ENCODE data around the gene NDUFS7. TPM values are rescaled to one million over a fixed set of nuclear protein-coding genes. Genes with fewer than 3 reads are reported as not detected.

Gene NDUFS7
- total and polyA plus RNA-seq, 12 donors = 4.7 to 286 (median 148) TPM

GRCh38 chr19:1374250-1374577 is 9.5 kb upstream of the NDUFS7 start:
- intact Hi-C loops (cut with DNase I) = no loop called here
- Histone ChIP-seq H3K4me1 (replicated peaks in 1 of 2) (peaks cover 12 to 19% of the 10 kb centered on the region in 2 donors), H3K27ac (peak overlapping the region; percentile 42 to 96 (median 81)), H3K27me3 (no peaks in the 10 kb centered on the region), H3K9me3 (replicated peaks in 1 of 3) (no peaks in the 10 kb centered on the region), H3K4me3 (no peak overlapping the region), H3K36me3 (replicated peaks in 1 of 2) (peaks cover 0 to 62% of the 10 kb centered on the region in 2 donors)
- peak in 2 of 7 donors; percentile 21 to 42 for DNase-seq
- WGBS, 4 donors = 71 to 93% (median 79%) methylated on average over 7 to 12 of the region's 12 CpGs
- no peak for TF ChIP-seq POLR2A (IDR thresholded peaks at IDR 0.05)
- TF ChIP-seq, protein P1, sequence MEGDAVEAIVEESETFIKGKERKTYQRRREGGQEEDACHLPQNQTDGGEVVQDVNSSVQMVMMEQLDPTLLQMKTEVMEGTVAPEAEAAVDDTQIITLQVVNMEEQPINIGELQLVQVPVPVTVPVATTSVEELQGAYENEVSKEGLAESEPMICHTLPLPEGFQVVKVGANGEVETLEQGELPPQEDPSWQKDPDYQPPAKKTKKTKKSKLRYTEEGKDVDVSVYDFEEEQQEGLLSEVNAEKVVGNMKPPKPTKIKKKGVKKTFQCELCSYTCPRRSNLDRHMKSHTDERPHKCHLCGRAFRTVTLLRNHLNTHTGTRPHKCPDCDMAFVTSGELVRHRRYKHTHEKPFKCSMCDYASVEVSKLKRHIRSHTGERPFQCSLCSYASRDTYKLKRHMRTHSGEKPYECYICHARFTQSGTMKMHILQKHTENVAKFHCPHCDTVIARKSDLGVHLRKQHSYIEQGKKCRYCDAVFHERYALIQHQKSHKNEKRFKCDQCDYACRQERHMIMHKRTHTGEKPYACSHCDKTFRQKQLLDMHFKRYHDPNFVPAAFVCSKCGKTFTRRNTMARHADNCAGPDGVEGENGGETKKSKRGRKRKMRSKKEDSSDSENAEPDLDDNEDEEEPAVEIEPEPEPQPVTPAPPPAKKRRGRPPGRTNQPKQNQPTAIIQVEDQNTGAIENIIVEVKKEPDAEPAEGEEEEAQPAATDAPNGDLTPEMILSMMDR (IDR thresholded peaks at IDR 0.05) = no peak

GRCh38 chr19:1376415-1376805 is 7.3 kb upstream of the NDUFS7 start:
- peaks cover 19 to 23% of the 10 kb centered on the region in 2 donors for H3K4me1 ChIP-seq (replicated peaks in 1 of 2)
- no peaks in the 10 kb centered on the region for H3K27me3 ChIP-seq
- no peak for DNase-seq
- no peak overlapping the region for H3K4me3 ChIP-seq
- H3K36me3 ChIP-seq (replicated peaks in 1 of 2) = peaks cover 0 to 40% of the 10 kb centered on the region in 2 donors
- H3K27ac ChIP-seq = no peak overlapping the region
- TF ChIP-seq POLR2A (IDR thresholded peaks at IDR 0.05) = no peak
- TF ChIP-seq, protein P1 (IDR thresholded peaks at IDR 0.05) = no peak
- intact Hi-C loops (cut with DNase I) = no loop called here
- 91 to 96% (median 94%) methylated on average over 17 of the region's 17 CpGs for WGBS, 4 donors
- no peaks in the 10 kb centered on the region for H3K9me3 ChIP-seq (replicated peaks in 1 of 3)

DNA sequence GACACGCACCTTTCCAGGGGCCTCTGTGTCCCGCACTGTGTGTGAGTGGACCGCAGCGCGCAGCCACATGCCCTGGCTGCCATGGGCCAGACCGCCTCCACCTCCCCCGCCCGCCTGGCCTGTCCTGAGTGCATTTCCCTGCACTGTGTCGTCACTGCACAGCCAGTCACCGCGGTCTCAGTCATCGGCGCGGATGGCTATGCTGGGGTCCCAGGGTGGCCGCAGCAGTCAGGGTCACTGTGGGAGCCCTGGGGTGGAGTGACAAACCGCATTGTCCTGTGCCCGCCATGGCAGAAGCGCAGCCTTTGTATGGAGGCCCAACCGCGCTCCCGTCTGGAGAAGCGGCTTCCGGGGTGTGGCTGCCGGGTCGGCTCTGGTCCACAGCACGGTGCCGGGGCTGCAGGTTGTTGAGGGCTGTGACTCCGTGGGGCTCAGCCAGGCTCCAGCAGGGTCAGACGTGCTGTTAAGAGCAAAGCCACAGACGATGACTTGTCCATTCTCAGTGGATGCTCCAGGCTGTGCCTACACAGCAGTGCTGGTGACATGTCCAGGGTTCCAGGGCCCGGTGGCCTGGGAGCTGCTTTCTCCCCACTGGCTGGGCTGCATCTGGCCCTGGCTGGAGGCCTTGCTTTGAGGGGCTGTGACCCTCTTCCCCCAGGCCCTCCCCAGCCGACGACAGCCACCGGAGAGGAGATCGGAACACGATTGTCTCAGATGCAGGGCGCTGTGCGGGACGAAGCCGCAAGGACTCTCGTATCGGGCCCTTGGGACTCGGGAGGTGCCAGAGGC is 6.3 kb upstream of the NDUFS7 start:
- Histone ChIP-seq H3K27me3 (no peaks in the 10 kb centered on the region), H3K4me3 (no peak overlapping the region), H3K36me3 (replicated peaks in 1 of 2) (peaks cover 0 to 33% of the 10 kb centered on the region in 2 donors), H3K4me1 (replicated peaks in 1 of 2) (peaks cover 24 to 32% of the 10 kb centered on the region in 2 donors), H3K9me3 (replicated peaks in 1 of 3) (no peaks in the 10 kb centered on the region), H3K27ac (no peak overlapping the region)
- WGBS, 4 donors = 93 to 97% (median 96%) methylated on average over 5 to 43 of the region's 43 CpGs
- intact Hi-C loops (cut with DNase I) = no loop called here
- DNase-seq = no peak
- no peak for TF ChIP-seq POLR2A (IDR thresholded peaks at IDR 0.05)
- TF ChIP-seq, protein P1 (IDR thresholded peaks at IDR 0.05) = no peak

- Histone ChIP-seq H3K27ac (no peak overlapping the region), H3K27me3 (no peaks in the 10 kb centered on the region), H3K4me1 (replicated peaks in 1 of 2) (peaks cover 19 to 28% of the 10 kb centered on the region in 2 donors), H3K9me3 (replicated peaks in 1 of 3) (no peaks in the 10 kb centered on the region), H3K36me3 (replicated peaks in 1 of 2) (peaks cover 0 to 29% of the 10 kb centered on the region in 2 donors), H3K4me3 (no peak overlapping the region)
- DNase-seq = no peak
- WGBS, 4 donors = 89 to 94% (median 90%) methylated on average over 12 to 33 of the region's 33 CpGs
- intact Hi-C loops (cut with DNase I) = no loop called here
- TF ChIP-seq, protein P1 (IDR thresholded peaks at IDR 0.05) = peak in 1 of 6 experiments; percentile 6
- no peak for TF ChIP-seq POLR2A (IDR thresholded peaks at IDR 0.05)
Observed at GRCh38 chr19:1377965-1378785, 5.5 kb upstream of the NDUFS7 start.
